ENCODE results near the gene PIK3R4. TPM values are rescaled to one million over a fixed set of nuclear protein-coding genes. Genes with fewer than 3 reads are reported as not detected.

The PIK3R4 gene
- total RNA-seq, 1 experiment from 2014 or later = 21.5 TPM

DNA sequence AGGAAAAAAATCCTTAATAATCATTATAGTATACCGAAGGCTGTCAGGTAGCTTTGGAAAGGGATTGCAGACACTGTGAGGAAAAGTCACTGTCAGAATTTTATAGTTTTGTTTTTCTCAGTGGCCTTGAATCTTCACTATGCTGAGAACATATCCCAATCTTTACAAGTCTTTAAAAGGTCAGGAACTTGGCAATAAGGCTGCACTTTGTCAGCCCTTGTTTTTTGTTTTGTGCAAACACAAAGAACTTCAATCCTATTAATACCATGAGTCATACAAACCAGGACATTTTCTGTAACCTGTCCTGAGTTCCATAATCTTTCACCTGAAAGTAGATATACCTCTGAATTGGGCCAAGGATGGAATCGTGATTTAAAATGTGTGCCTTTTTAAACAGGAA is 45.6 kb upstream of the PIK3R4 start:
- no peaks in the 10 kb centered on the region for H3F3A ChIP-seq (ENCODE audit: low read length, unreplicated experiment)
- BruUV-seq (replicated peaks) = no TSS peak
- H3K27me3 ChIP-seq (ENCODE audit: low read length) = no peaks in the 10 kb centered on the region
- ATAC-seq (peak; percentile 65), DNase-seq (peak; percentile 39)
- H3K9ac ChIP-seq (ENCODE audit: low read length) = no peak overlapping the region
- no peaks in the 10 kb centered on the region for H3K9me2 ChIP-seq (replicated peaks; ENCODE audit: low read length)
- no peak overlapping the region for H3K4me2 ChIP-seq (ENCODE audit: low read length)
- H3K4me1 ChIP-seq (ENCODE audit: insufficient read depth, low read length) = peaks cover 14% of the 10 kb centered on the region; the same call in 1 of the 2 replicates
- H4K20me1 ChIP-seq (ENCODE audit: low read length) = no peaks in the 10 kb centered on the region
- TF ChIP-seq CTCF (conservative IDR thresholded peaks at IDR 0.05; ENCODE audit: low read depth, low read length) = no peak
- no peak for TF ChIP-seq EZH2phosphoT487 (IDR thresholded peaks at IDR 0.05; ENCODE audit: borderline replicate concordance, low read length)
- TF ChIP-seq EZH2 (IDR thresholded peaks at IDR 0.05; ENCODE audit: low read length, unreplicated experiment) = no peak
- H3K79me2 ChIP-seq (ENCODE audit: low read length) = no peaks in the 10 kb centered on the region
- no peaks in the 10 kb centered on the region for H3K9me3 ChIP-seq (ENCODE audit: low read length)
- ChIA-PET CTCF (no interaction called here), POLR2A (ENCODE audit: unreplicated experiment) (no interaction called here)
- no peak overlapping the region for H3K27ac ChIP-seq (ENCODE audit: low read length)
- no peaks in the 10 kb centered on the region for H3K36me3 ChIP-seq (ENCODE audit: low read depth, low read length)
- H3K4me3 ChIP-seq (ENCODE audit: low read length) = no peak overlapping the region
- intact Hi-C loops (cut with micrococcal nuclease) = no loop called here
- no peak overlapping the region for H2AFZ ChIP-seq (ENCODE audit: low read length)

GRCh38 chr3:130789782-130790322 is 43.2 kb upstream of the PIK3R4 start:
- Histone ChIP-seq H3K9me3 (ENCODE audit: low read length) (no peaks in the 10 kb centered on the region), H3K36me3 (ENCODE audit: low read depth, low read length) (no peaks in the 10 kb centered on the region), H2AFZ (ENCODE audit: low read length) (no peak overlapping the region), H3K4me2 (ENCODE audit: low read length) (no peak overlapping the region), H3K9ac (ENCODE audit: low read length) (no peak overlapping the region), H3F3A (ENCODE audit: low read length, unreplicated experiment) (no peaks in the 10 kb centered on the region), H3K9me2 (replicated peaks; ENCODE audit: low read length) (no peaks in the 10 kb centered on the region), H3K27ac (ENCODE audit: low read length) (no peak overlapping the region), H3K4me3 (ENCODE audit: low read length) (no peak overlapping the region), H3K79me2 (ENCODE audit: low read length) (no peaks in the 10 kb centered on the region), H4K20me1 (ENCODE audit: low read length) (no peaks in the 10 kb centered on the region), H3K27me3 (ENCODE audit: low read length) (no peaks in the 10 kb centered on the region), H3K4me1 (ENCODE audit: insufficient read depth, low read length) (peaks cover 14% of the 10 kb centered on the region; the same call in 1 of the 2 replicates)
- CTCF ChIA-PET = no interaction called here
- intact Hi-C loops (cut with micrococcal nuclease) = no loop called here
- TF ChIP-seq CTCF (conservative IDR thresholded peaks at IDR 0.05; ENCODE audit: low read depth, low read length) = no peak
- no peak for TF ChIP-seq EZH2 (IDR thresholded peaks at IDR 0.05; ENCODE audit: low read length, unreplicated experiment)
- DNase-seq = no peak
- ATAC-seq = no peak
- no TSS peak for BruUV-seq (replicated peaks)
- POLR2A ChIA-PET (ENCODE audit: unreplicated experiment) = no interaction called here

DNA sequence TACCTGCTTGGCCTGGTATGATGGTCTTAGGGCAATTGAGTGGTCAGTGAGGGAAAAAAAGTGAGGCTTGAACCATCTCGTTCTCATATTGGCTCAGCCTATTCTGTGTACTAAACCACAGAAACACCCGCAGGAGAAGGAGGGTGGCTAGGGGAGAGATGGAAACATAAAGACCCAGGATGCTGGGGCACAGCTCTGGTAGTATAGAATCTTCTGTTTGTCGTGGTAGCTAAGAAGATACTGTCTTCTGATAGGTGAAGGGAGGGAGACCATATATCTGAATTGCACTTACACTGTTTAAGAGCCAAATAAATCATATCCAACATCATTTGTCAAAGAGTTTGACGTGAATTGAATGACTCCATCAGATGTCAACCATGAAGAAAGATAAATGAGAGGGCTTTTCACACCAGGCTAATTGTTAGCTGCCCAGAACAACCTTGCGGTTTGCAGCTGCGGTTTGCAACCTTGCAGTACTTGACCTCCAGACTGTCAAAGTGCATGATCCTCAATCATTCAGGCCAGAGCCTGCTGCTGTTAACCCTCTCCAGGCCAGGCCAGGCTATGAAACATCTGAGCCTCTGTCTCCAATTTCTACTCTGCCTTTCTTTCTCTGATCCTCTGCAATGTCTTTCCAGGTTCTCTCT is 40.9 kb upstream of the PIK3R4 start:
- Histone ChIP-seq H3F3A (ENCODE audit: low read length, unreplicated experiment) (no peaks in the 10 kb centered on the region), H3K79me2 (ENCODE audit: low read length) (no peaks in the 10 kb centered on the region), H3K9ac (ENCODE audit: low read length) (no peak overlapping the region), H3K36me3 (ENCODE audit: low read depth, low read length) (no peaks in the 10 kb centered on the region), H4K20me1 (ENCODE audit: low read length) (no peaks in the 10 kb centered on the region), H3K4me3 (ENCODE audit: low read length) (no peak overlapping the region), H2AFZ (ENCODE audit: low read length) (no peak overlapping the region), H3K9me3 (ENCODE audit: low read length) (no peaks in the 10 kb centered on the region), H3K27ac (ENCODE audit: low read length) (no peak overlapping the region), H3K4me1 (ENCODE audit: insufficient read depth, low read length) (peaks cover 6% of the 10 kb centered on the region; the same call in 1 of the 2 replicates), H3K9me2 (replicated peaks; ENCODE audit: low read length) (no peaks in the 10 kb centered on the region), H3K27me3 (ENCODE audit: low read length) (no peaks in the 10 kb centered on the region), H3K4me2 (ENCODE audit: low read length) (no peak overlapping the region)
- ChIA-PET CTCF (no interaction called here), POLR2A (ENCODE audit: unreplicated experiment) (interaction anchor here (0.6 kb wide), 1 partner anchor 1630 kb away, joined by 4 read pairs; the partner anchor contains the start of gene DNAJC13)
- no TSS peak for BruUV-seq (replicated peaks)
- no peak for TF ChIP-seq CTCF (conservative IDR thresholded peaks at IDR 0.05; ENCODE audit: low read depth, low read length)
- no peak for TF ChIP-seq EZH2 (IDR thresholded peaks at IDR 0.05; ENCODE audit: low read length, unreplicated experiment)
- TF ChIP-seq EZH2phosphoT487 (IDR thresholded peaks at IDR 0.05; ENCODE audit: borderline replicate concordance, low read length) = no peak
- ATAC-seq = no peak
- intact Hi-C loops (cut with micrococcal nuclease) = no loop called here
- DNase-seq = no peak
